Small intestine (tissue), 7 donors: ENCODE data around the gene PKDCC. TPM values are rescaled to one million over a fixed set of nuclear protein-coding genes. Genes with fewer than 3 reads are reported as not detected.
A peak's percentile ranks its signal among the peaks of the same experiment; 100 is the strongest.
"Not testable (repeated sequence)": the region's sequence is repeated elsewhere in the genome, so short reads cannot be mapped to it uniquely, and the experiment has no call there.

Experiments
- DNase-seq, 2 donors: peaks; one replicate each; pipeline versions ENCODE4 v3.0.0 to v3.0.0-alpha.2; 2013
- FAIRE-seq: peaks from 2 replicates; lab custom pipeline; 2012; peaks lifted over from hg19 to GRCh38; lab: Jason Lieb, UNC
- H3K27ac ChIP-seq, 3 donors: one replicate each; pipeline ENCODE4 v1.5.1; 2013; ENCODE audit warnings: low read length in 2 of 3, mild to moderate bottlenecking in 2 of 3, control low read depth in 1 of 3, inconsistent platforms in 1 of 3, low read depth in 1 of 3, moderate library complexity in 1 of 3
- H3K27me3 ChIP-seq, 3 donors: one replicate each; pipeline ENCODE4 v1.6.1; 2013; ENCODE audit warnings: low read length in 3 of 3, inconsistent platforms in 1 of 3; ENCODE audit not compliant: control insufficient read depth in 3 of 3, insufficient read depth in 3 of 3
- H3K36me3 ChIP-seq, 3 donors: one replicate each; pipeline ENCODE4 v1.6.1; 2013; ENCODE audit warnings: low read length in 3 of 3, inconsistent platforms in 1 of 3, low read depth in 1 of 3, mild to moderate bottlenecking in 1 of 3, moderate library complexity in 1 of 3; ENCODE audit not compliant: control insufficient read depth in 3 of 3, insufficient read depth in 2 of 3
- H3K4me1 ChIP-seq, 3 donors: one replicate each; pipeline ENCODE4 v1.6.1; 2013; ENCODE audit warnings: low read length in 2 of 3, inconsistent platforms in 1 of 3, low read depth in 1 of 3, mild to moderate bottlenecking in 1 of 3, moderate library complexity in 1 of 3; ENCODE audit not compliant: control insufficient read depth in 3 of 3, insufficient read depth in 2 of 3
- H3K4me3 ChIP-seq, 3 donors: one replicate each; pipeline ENCODE4 v1.5.1; 2013; ENCODE audit warnings: low read length in 3 of 3, control low read depth in 1 of 3, inconsistent platforms in 1 of 3, low read depth in 1 of 3, mild to moderate bottlenecking in 1 of 3, moderate library complexity in 1 of 3
- H3K9me3 ChIP-seq, 2 donors: one replicate each; pipeline ENCODE4 v1.6.1; 2013; ENCODE audit warnings: low read depth in 1 of 2, low read length in 1 of 2; ENCODE audit not compliant: control insufficient read depth in 2 of 2, insufficient read depth in 1 of 2
- WGBS, 3 donors: extraction: QIAGEN DNeasy Blood & Tissue Kit; methylation state at CpG; one replicate each; pipeline ENCODE4 v1.1.7; 2013; 5-methylcytosine and 5-hydroxymethylcytosine counted together
- polyA plus RNA-seq, 4 donors: library from polyadenylated mRNA; stranded (reverse) in 3 of 4; unstranded in 1 of 4; fragments of 200-250 nt in 3 of 4; fragments of 120-200 nt in 1 of 4; gene quantifications; one replicate each; pipeline versions ENCODE4 v1.2.1 to v1.2.3, GENCODE V29; 2013
- donor health status: healthy with polysubstance abuse.
- donor health status: control.
- donor health status: control.
- donor health status: Bipolar disorder and iron deficiency.
- donor health status: healthy.

The PKDCC gene
- polyA plus RNA-seq, 4 donors, result 7.8 to 273 (median 71.6) TPM

- Histone ChIP-seq H3K27me3 (no peaks in the 10 kb centered on the region), H3K4me1 (peaks cover 0 to 26% (median 2%) of the 10 kb centered on the region in 3 donors), H3K4me3 (no peak overlapping the region), H3K36me3 (no peaks in the 10 kb centered on the region), H3K9me3 (no peaks in the 10 kb centered on the region), H3K27ac (no peak overlapping the region)
- DNase-seq (no peak), FAIRE-seq (no peak)
- WGBS, 3 donors, result 69 to 86% (median 85%) methylated on average over 11 of the region's 11 CpGs
Observed at GRCh38 chr2:42032745-42033144, 15.1 kb upstream of the PKDCC start.

GRCh38 chr2:42034096-42034495 lies 13.7 kb upstream of the PKDCC start:
- DNase-seq, FAIRE-seq, H3K9me3 ChIP-seq, H3K36me3 ChIP-seq, H3K27ac ChIP-seq, H3K4me3 ChIP-seq, H3K27me3 ChIP-seq: not testable (repeated sequence)
- 72 to 75% (median 74%) methylated on average over 6 of the region's 6 CpGs for WGBS, 3 donors
- peaks cover 0 to 23% (median 0%) of the 10 kb centered on the region in 3 donors for H3K4me1 ChIP-seq

GRCh38 chr2:42035241-42035640 lies 12.6 kb upstream of the PKDCC start:
- H3K27ac ChIP-seq, result no peak overlapping the region

GRCh38 chr2:42036413-42036812 lies 11.4 kb upstream of the PKDCC start:
- DNase-seq (peak; percentile 60 to 63), FAIRE-seq (no peak)
- Histone ChIP-seq H3K27me3 (no peaks in the 10 kb centered on the region), H3K27ac (no peak overlapping the region), H3K4me3 (no peak overlapping the region), H3K4me1 (peaks cover 0 to 20% (median 0%) of the 10 kb centered on the region in 3 donors), H3K36me3 (no peaks in the 10 kb centered on the region), H3K9me3 (no peaks in the 10 kb centered on the region)
- 17 to 56% (median 37%) methylated on average over 7 of the region's 7 CpGs for WGBS, 3 donors

More at GRCh38 chr2:42035241-42035640, 12.6 kb upstream of the PKDCC start:
- FAIRE-seq (no peak), DNase-seq (no peak)
- H3K4me1 ChIP-seq, result peaks cover 0 to 13% (median 0%) of the 10 kb centered on the region in 3 donors
- H3K36me3 ChIP-seq, result no peaks in the 10 kb centered on the region
- WGBS, 3 donors, result 89 to 99% (median 89%) methylated on average over 4 to 5 of the region's 5 CpGs
- H3K4me3 ChIP-seq, result no peak overlapping the region
- no peaks in the 10 kb centered on the region for H3K9me3 ChIP-seq
- H3K27me3 ChIP-seq, result no peaks in the 10 kb centered on the region

GRCh38 chr2:42036940-42037339 lies 10.9 kb upstream of the PKDCC start:
- WGBS, 3 donors, result 83 to 86% (median 85%) methylated on average over 8 of the region's 8 CpGs
- no peaks in the 10 kb centered on the region for H3K27me3 ChIP-seq
- FAIRE-seq (no peak), DNase-seq (no peak)
- peaks cover 0 to 18% (median 0%) of the 10 kb centered on the region in 3 donors for H3K4me1 ChIP-seq
- H3K9me3 ChIP-seq, result no peaks in the 10 kb centered on the region
- no peak overlapping the region for H3K4me3 ChIP-seq
- H3K36me3 ChIP-seq, result no peaks in the 10 kb centered on the region
- H3K27ac ChIP-seq, result no peak overlapping the region

GRCh38 chr2:42040643-42041278 lies 7.1 kb upstream of the PKDCC start:
- no peaks in the 10 kb centered on the region for H3K36me3 ChIP-seq
- FAIRE-seq (no peak), DNase-seq (peak; percentile 60 to 83)
- H3K9me3 ChIP-seq, result no peaks in the 10 kb centered on the region
- no peaks in the 10 kb centered on the region for H3K27me3 ChIP-seq
- H3K27ac ChIP-seq, result no peak overlapping the region
- no peak overlapping the region for H3K4me3 ChIP-seq
- 24 to 50% (median 34%) methylated on average over 9 of the region's 9 CpGs for WGBS, 3 donors
- peaks cover 0 to 17% (median 0%) of the 10 kb centered on the region in 3 donors for H3K4me1 ChIP-seq

GRCh38 chr2:42041377-42042127 lies 6.3 kb upstream of the PKDCC start:
- no peaks in the 10 kb centered on the region for H3K9me3 ChIP-seq
- FAIRE-seq, result no peak
- no peak overlapping the region for H3K27ac ChIP-seq
- peaks cover 0 to 17% (median 0%) of the 10 kb centered on the region in 3 donors for H3K4me1 ChIP-seq
- H3K4me3 ChIP-seq, result no peak overlapping the region
- H3K36me3 ChIP-seq, result no peaks in the 10 kb centered on the region
- 54 to 67% (median 57%) methylated on average over 7 of the region's 7 CpGs for WGBS, 3 donors
- no peaks in the 10 kb centered on the region for H3K27me3 ChIP-seq
- DNase-seq, result no peak

- no peaks in the 10 kb centered on the region for H3K9me3 ChIP-seq
- peaks cover 0 to 3% (median 0%) of the 10 kb centered on the region in 3 donors for H3K27me3 ChIP-seq
- no peak overlapping the region for H3K27ac ChIP-seq
- DNase-seq (no peak), FAIRE-seq (no peak)
- 89 to 93% (median 90%) methylated on average over 11 of the region's 11 CpGs for WGBS, 3 donors
- peaks cover 0 to 25% (median 0%) of the 10 kb centered on the region in 3 donors for H3K4me1 ChIP-seq
- H3K36me3 ChIP-seq, result no peaks in the 10 kb centered on the region
- no peak overlapping the region for H3K4me3 ChIP-seq
Observed at GRCh38 chr2:42042631-42043355, 5.0 kb upstream of the PKDCC start.
